Epithelial cell of proximal tubule (primary cell): ENCODE measurements around the gene CLEC2B. TPM values are rescaled to one million over a fixed set of nuclear protein-coding genes. Genes with fewer than 3 reads are reported as not detected.

Source experiments
- DNase-seq: peaks from one replicate; pipeline ENCODE4 v3.0.0-alpha.2; 2011; ENCODE audit warnings: low read depth
- H3K4me3 ChIP-seq: 2 replicates; pipeline ENCODE4 v1.5.1; 2011; ENCODE audit warnings: low read depth, mild to moderate bottlenecking, low read length
- total RNA-seq: library from RNA; depleted of rRNA; stranded (reverse); fragments of >200 nt; gene quantifications from 2 replicates; pipeline ENCODE4 v1.2.3, GENCODE V29; 2015
- TF ChIP-seq, protein P1 (sequence below): conservative IDR thresholded peaks from 2 replicates; pipeline ENCODE4 v1.5.1; 2012; ENCODE audit warnings: low read depth, mild to moderate bottlenecking, low read length

CLEC2B gene
- total RNA-seq, 1 donor from 2014 or later: not detected

DNA sequence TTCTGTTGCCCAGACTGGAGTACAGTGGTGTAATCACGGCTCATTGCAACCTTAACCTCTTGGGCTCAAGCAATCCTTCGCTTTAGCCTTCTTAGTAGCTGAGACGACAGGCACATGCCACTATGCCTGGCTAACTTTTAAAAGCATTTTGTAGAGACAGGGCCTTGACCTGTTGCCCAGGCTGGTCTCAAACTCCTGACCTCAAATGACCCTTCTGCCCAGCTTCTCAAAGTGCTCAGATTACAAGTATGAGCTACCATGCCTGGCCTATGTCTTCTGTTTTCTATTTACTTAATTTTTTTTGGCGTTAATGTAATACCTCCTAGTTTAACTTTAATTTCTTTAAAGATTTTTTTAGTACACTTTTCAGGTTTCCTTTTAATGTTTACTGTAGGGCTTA is 62.4 kb downstream of the CLEC2B start:
- TF ChIP-seq, protein P1, sequence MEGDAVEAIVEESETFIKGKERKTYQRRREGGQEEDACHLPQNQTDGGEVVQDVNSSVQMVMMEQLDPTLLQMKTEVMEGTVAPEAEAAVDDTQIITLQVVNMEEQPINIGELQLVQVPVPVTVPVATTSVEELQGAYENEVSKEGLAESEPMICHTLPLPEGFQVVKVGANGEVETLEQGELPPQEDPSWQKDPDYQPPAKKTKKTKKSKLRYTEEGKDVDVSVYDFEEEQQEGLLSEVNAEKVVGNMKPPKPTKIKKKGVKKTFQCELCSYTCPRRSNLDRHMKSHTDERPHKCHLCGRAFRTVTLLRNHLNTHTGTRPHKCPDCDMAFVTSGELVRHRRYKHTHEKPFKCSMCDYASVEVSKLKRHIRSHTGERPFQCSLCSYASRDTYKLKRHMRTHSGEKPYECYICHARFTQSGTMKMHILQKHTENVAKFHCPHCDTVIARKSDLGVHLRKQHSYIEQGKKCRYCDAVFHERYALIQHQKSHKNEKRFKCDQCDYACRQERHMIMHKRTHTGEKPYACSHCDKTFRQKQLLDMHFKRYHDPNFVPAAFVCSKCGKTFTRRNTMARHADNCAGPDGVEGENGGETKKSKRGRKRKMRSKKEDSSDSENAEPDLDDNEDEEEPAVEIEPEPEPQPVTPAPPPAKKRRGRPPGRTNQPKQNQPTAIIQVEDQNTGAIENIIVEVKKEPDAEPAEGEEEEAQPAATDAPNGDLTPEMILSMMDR: no peak
- no peak for DNase-seq
- H3K4me3 ChIP-seq: no peak overlapping the region

GRCh38 chr12:9805883-9806282 is 63.3 kb downstream of the CLEC2B start:
- TF ChIP-seq, protein P1: no peak
- DNase-seq: no peak

More at GRCh38 chr12:9805883-9806282, 63.3 kb downstream of the CLEC2B start:
- H3K4me3 ChIP-seq: no peak overlapping the region

Other genes with a start within 250 kb of the CLEC2B start
- 1.7 and 3.2 TPM in 2 replicates for gene CLEC2D, start 199.6 kb downstream of the CLEC2B start, total RNA-seq
- gene CLECL1, start 136.3 kb downstream of the CLEC2B start, total RNA-seq: not detected in 2 replicates
- 0.12 and 1.4 TPM in 2 replicates for gene CD69, start 108.5 kb downstream of the CLEC2B start, total RNA-seq
- gene KLRF1, start 41.9 kb downstream of the CLEC2B start, total RNA-seq: not detected in 2 replicates
- gene KLRF2, start 12.1 kb upstream of the CLEC2B start, total RNA-seq: not detected in 2 replicates
- gene CLEC2A, start 63.0 kb upstream of the CLEC2B start, total RNA-seq: not detected in 2 replicates
- not detected in 2 replicates for gene CLEC12A, start 102.1 kb upstream of the CLEC2B start, total RNA-seq
- gene CLEC1B, start 129.8 kb upstream of the CLEC2B start, total RNA-seq: not detected in 2 replicates
- gene CLEC12B, start 141.3 kb upstream of the CLEC2B start, total RNA-seq: not detected in 2 replicates
- gene CLEC9A, start 161.3 kb upstream of the CLEC2B start, total RNA-seq: not detected in 2 replicates
- gene CLEC1A, start 229.6 kb upstream of the CLEC2B start, total RNA-seq: not detected in 2 replicates